ENCODE measurements around the gene RALGPS1. TPM values are rescaled to one million over a fixed set of nuclear protein-coding genes. Genes with fewer than 3 reads are reported as not detected.
"Not testable (repeated sequence)": the region's sequence is repeated elsewhere in the genome, so short reads cannot be mapped to it uniquely, and the experiment has no call there.

Gene RALGPS1
- total RNA-seq, 1 donor from 2014 or later, result 21.7 TPM

DNA sequence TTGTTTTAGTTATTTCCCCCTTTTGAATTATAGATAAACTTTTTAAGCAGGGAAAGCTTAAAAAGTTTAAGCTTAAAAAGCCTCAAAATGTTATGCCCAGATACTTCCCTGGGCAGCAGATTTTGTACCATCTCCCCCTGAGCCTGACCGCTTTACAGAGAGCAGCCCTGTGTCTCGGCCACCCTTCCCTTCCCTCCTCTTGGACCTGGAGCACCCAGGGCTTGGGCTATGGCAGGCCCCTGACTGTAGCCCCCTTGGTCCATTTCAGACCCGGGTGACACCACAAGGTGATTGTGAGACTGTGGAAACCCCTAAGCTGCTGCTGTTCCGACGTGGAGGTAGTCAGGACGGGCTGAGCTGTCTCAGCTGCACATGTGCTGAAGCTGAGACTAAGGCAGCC is 97.7 kb downstream of the RALGPS1 start:
- ATAC-seq (ENCODE audit: low read depth) (no peak), DNase-seq (no peak)
- Mint-ChIP-seq H3K27ac (no peak overlapping the region), H3K27me3 (no peaks in the 10 kb centered on the region), H3K4me3 (no peak overlapping the region), H3K9me3 (no peaks in the 10 kb centered on the region), H3K4me1 (peaks cover 7% of the 10 kb centered on the region), H3K36me3 (ENCODE audit: low read depth) (no peaks in the 10 kb centered on the region)
- CTCF ChIA-PET, result no interaction called here
- intact Hi-C loops (cut with micrococcal nuclease), result no loop called here
- POLR2A ChIA-PET, result no interaction called here
- TF ChIP-seq, protein P1, sequence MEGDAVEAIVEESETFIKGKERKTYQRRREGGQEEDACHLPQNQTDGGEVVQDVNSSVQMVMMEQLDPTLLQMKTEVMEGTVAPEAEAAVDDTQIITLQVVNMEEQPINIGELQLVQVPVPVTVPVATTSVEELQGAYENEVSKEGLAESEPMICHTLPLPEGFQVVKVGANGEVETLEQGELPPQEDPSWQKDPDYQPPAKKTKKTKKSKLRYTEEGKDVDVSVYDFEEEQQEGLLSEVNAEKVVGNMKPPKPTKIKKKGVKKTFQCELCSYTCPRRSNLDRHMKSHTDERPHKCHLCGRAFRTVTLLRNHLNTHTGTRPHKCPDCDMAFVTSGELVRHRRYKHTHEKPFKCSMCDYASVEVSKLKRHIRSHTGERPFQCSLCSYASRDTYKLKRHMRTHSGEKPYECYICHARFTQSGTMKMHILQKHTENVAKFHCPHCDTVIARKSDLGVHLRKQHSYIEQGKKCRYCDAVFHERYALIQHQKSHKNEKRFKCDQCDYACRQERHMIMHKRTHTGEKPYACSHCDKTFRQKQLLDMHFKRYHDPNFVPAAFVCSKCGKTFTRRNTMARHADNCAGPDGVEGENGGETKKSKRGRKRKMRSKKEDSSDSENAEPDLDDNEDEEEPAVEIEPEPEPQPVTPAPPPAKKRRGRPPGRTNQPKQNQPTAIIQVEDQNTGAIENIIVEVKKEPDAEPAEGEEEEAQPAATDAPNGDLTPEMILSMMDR (IDR thresholded peaks at IDR 0.05), result no peak

DNA sequence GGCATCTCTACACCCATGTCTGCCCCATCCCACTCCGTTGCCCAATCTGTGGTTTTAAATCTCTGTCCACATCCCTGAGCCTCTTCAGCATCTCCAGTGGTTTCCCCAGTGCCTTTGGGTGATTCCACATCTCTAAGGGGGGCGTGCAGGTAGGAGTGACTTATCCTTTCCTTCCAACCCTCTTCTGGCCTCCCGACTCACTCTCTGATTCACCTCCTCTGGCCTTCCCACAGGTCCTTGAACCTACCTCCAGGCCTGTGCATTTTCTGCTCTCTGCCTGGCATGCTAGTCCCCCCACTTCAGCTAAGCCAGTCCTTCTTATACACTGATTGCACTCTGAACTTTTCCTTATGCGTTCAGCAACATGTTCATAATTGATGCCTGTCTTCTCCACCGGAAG is 99.0 kb downstream of the RALGPS1 start:
- ATAC-seq (ENCODE audit: low read depth) (no peak), DNase-seq (no peak)
- TF ChIP-seq, protein P1 (IDR thresholded peaks at IDR 0.05), result no peak
- H3K27me3 Mint-ChIP-seq, result no peaks in the 10 kb centered on the region
- H3K36me3 Mint-ChIP-seq (ENCODE audit: low read depth), result no peaks in the 10 kb centered on the region
- no peaks in the 10 kb centered on the region for H3K9me3 Mint-ChIP-seq
- ChIA-PET CTCF (no interaction called here), POLR2A (no interaction called here)
- no peak overlapping the region for H3K27ac Mint-ChIP-seq
- H3K4me3 Mint-ChIP-seq, result no peak overlapping the region
- peaks cover 3% of the 10 kb centered on the region for H3K4me1 Mint-ChIP-seq
- intact Hi-C loops (cut with micrococcal nuclease), result no loop called here

DNA sequence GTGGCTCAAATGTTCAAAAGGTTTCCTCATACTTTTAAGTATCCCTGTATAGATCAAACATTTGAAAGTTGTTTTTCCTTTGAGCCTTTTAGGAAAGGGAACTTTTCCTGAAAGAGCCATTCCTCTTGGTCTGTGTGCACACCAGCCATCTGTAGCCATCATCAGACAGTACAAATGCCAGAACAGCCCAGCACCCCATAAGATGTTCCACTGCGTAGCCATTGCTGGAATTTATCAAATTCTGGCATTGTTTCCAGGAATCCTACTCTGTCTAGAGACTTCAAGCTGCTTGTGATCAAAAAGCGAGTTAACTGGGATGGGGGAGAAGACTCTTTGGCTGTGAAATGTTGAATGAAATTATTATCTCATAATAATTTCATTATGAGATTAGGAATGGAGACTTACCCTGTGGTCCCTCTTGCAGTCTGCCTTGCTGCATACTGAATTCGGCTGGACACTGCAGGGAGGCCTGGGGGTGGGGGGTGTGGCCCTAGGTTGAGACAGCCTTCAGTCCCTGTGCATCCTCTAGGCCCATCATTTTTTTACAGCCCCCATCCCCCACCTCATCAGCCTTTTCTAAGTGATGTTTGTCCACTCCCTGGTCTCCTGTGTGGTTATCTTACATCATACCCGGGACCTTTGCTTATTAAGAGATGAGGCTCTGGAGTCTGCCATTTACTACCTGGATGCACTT is 99.8 kb downstream of the RALGPS1 start:
- no peak overlapping the region for H3K27ac Mint-ChIP-seq

DNA sequence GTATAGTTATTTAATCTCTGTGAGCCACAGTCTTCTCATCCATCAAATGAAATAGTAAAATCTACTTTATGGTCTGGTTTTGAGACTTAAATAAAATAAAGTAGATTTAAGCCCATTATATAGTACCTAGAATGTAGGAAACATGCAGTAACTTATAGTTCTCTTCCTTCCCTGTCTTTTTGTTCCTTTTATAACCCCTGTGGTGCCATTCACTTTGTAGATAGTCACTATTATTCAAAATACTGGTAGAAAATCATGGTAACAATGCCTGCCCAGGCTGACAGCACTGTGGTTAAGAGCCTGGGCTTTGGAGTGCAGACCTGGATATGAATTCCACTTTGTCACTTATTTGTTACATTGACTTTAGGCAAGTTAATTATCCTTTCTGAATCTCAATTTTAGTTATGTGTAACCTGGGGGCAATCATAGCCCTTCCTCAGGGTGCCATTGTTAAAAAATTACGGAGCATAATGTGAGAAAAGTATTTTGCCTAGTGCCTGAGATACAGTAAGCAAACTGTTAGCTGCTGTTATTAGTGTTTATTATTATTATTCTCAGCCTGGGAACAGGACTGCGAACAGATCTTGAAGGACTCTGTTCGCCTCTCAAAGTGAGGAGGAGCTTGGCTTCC is 100.4 kb downstream of the RALGPS1 start:
- Mint-ChIP-seq H3K4me3 (no peak overlapping the region), H3K27ac (no peak overlapping the region), H3K27me3 (no peaks in the 10 kb centered on the region), H3K4me1 (no peaks in the 10 kb centered on the region), H3K36me3 (ENCODE audit: low read depth) (peaks cover under 1% of the 10 kb centered on the region), H3K9me3 (no peaks in the 10 kb centered on the region)
- ChIA-PET POLR2A (interaction anchor here (0.6 kb wide), 1 partner anchor 155 kb away, joined by 6 read pairs; no protein-coding TSS in a partner anchor), CTCF (no interaction called here)
- no peak for DNase-seq
- TF ChIP-seq, protein P1 (IDR thresholded peaks at IDR 0.05), result no peak
- ATAC-seq (ENCODE audit: low read depth), result no peak
- intact Hi-C loops (cut with micrococcal nuclease), result no loop called here

More for the DNA sequence above, 99.8 kb downstream of the RALGPS1 start:
- ChIA-PET POLR2A (no interaction called here), CTCF (no interaction called here)
- H3K27me3 Mint-ChIP-seq, result no peaks in the 10 kb centered on the region
- TF ChIP-seq, protein P1 (IDR thresholded peaks at IDR 0.05), result no peak
- ATAC-seq (ENCODE audit: low read depth), result no peak
- H3K36me3 Mint-ChIP-seq (ENCODE audit: low read depth), result no peaks in the 10 kb centered on the region
- no peaks in the 10 kb centered on the region for H3K9me3 Mint-ChIP-seq
- intact Hi-C loops (cut with micrococcal nuclease), result no loop called here
- no peak for DNase-seq
- no peaks in the 10 kb centered on the region for H3K4me1 Mint-ChIP-seq
- H3K4me3 Mint-ChIP-seq, result no peak overlapping the region

DNA sequence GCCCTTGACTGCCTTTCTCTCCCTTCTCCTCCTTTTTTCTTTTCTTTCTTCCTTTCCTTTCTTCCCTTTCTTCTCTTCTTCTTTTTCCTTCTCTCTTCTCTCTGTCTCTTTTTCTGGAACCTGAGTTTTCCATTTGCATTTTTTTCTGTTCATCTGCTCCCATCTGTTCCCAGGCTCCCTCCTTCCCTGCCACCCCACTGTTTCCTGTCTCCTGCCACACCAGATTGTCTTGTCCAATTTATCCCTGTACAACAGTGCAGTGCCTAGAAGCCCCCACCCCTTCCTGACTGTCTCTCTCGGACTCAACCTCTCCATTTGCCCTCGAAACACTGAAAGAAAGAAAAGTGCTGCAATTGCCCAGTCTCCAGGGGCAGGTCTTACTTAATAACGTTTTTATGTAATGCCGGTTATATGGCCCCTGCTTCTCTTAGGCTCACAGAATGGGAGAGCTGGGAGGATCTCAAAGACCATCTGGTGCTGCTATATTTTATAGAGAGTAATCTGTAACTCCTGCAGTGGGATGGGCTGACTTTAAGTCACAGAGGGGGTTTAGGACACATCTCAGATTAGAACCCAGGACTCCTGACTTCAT is 101.4 kb downstream of the RALGPS1 start:
- ATAC-seq (ENCODE audit: low read depth) (no peak), DNase-seq (no peak)
- H3K27ac Mint-ChIP-seq, result no peak overlapping the region
- no peaks in the 10 kb centered on the region for H3K9me3 Mint-ChIP-seq
- no peaks in the 10 kb centered on the region for H3K27me3 Mint-ChIP-seq
- TF ChIP-seq, protein P1 (IDR thresholded peaks at IDR 0.05), result no peak
- no peaks in the 10 kb centered on the region for H3K4me1 Mint-ChIP-seq
- no peak overlapping the region for H3K4me3 Mint-ChIP-seq
- peaks cover 4% of the 10 kb centered on the region for H3K36me3 Mint-ChIP-seq (ENCODE audit: low read depth)
- CTCF ChIA-PET, result no interaction called here
- POLR2A ChIA-PET, result no interaction called here
- intact Hi-C loops (cut with micrococcal nuclease), result no loop called here

DNA sequence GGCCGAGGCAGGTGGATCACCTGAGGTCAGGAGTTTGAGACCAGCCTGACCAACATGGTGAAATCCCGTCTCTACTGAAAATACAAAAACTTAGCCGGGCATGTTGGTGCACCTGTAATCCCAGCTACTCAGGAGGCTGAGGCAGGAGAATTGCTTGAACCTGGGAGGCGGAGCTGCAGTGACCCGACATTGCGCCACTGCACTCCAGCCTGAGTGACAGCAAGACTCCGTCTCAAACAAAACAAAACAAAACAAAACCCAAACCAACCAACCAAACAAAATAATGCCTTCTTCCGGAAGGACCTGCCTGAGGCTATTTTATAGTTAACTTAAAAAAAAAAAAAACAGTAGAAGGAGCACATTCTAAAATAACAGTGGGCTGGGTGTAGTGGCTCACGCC is 103.4 kb downstream of the RALGPS1 start:
- H3K4me3 Mint-ChIP-seq, result not testable (repeated sequence)

More for the DNA sequence above, 103.4 kb downstream of the RALGPS1 start:
- H3K36me3 Mint-ChIP-seq (ENCODE audit: low read depth); H3K4me1 Mint-ChIP-seq; H3K27ac Mint-ChIP-seq; intact Hi-C loops (cut with micrococcal nuclease); CTCF ChIA-PET; H3K27me3 Mint-ChIP-seq; POLR2A ChIA-PET; ATAC-seq (ENCODE audit: low read depth); DNase-seq; H3K9me3 Mint-ChIP-seq: not testable (repeated sequence)
